ENCODE measurements around the gene HEY2. TPM values are rescaled to one million over a fixed set of nuclear protein-coding genes. Genes with fewer than 3 reads are reported as not detected.
"Not testable (repeated sequence)": the region's sequence is repeated elsewhere in the genome, so short reads cannot be mapped to it uniquely, and the experiment has no call there.

Gene HEY2
- total RNA-seq = 2.3 TPM

DNA sequence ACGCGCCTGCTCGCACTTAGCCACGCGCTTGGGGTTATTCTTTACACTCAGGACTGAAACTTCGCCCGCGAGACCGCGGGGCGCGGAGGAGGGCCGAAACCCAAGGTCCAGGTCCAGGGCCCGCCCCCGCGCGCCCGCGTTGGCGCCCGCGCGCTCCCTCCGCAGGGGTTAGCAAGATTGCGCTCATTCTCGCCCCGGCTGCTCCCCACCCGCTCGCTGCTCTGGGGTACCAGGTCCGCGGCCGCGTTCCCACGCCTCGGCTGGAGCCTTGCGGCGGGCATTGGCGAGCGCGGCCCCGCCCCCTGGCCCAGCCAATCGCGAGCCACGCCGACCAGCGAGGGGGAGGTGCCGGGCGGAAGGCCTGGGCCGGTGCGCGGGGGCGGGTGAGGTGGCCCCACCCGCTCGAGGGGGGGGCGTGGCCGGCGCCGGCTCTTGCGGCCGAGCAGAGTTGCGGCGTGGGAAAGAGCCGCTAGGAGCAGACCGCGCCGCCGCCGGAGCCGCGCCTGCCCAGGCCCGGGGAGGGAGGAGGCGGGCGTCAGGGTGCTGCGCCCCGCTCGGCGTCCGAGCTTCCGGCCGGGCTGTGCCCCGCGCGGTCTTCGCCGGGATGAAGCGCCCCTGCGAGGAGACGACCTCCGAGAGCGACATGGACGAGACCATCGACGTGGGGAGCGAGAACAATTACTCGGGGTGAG lies at the start of gene HEY2:
HEY2 (plus strand) TSS at position 460 of the 692 bp plus-strand sequence; CDS start at position 605, 145 bp downstream.
- DNase-seq = peak; percentile 77

DNA sequence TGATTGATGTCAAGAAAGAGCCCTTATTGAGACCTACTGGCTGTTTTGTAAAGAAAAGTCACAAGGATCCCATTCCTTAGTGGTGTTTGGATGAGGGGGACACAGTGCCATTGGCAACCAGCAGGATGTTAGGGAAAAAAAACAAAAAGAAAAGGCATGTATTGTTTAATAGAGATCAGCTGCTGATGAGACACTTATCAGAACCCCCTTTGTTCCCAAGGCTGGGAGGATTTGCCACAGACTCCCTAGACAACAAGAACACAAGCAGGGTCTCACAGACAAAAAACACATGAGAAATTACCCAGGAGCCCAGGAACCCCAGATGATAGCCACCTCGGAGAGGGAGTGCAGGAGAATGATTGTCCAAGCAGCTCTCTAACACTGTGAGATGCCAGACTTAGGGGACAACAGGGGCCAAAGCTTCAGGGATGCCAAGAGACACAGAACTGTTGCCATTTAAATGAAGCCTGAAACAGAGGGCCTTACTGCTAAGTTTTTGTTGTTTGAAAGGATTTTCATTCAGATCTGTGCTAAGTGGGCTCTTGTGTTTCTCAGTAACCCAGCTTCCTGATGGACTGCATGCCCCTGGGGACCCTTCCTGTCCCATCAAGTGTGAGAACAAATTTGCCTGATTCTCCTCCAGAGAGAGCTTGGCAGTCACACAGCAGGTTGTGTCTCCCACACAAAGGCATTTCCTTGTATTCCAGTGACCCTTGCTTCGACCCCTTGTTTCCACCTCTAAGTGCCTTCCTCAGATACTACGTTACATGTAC lies 48.7 kb upstream of the HEY2 start:
- DNase-seq = no peak

DNA sequence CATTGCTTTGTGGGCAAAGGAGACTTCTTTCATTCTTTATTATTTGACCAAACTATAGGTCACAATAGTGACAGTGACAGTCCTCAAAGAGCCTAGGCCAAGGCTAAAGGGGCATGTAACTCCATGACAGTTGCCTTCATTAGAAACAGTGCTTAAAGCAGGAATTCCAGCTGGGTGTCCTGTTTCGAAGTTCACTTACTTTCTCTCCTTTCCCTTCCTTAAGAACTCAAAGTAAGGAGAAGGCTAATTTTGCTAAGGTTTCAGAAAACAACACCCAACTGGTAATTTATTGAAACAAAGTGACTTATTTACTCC lies 48.1 kb upstream of the HEY2 start:
- no peak for DNase-seq

DNA sequence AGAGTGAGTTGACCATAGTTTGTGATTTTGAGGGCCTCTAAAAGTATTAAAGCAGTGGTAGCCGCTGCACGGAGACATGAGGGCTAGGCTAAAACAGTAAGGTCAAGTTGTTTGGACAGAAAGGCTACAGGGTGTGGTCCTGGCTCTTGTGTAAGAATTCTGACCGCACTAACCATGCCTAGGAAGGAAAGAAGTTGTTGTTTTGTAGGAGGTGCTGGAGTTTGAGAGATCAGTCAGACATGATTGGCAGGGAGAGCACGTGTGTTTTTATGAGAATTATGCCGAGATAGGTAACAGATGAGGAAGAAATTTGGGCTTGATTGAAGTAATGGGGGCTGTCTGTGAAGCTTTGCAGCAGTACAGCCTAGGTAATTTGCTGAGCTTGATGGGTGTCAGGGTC lies 45.5 kb upstream of the HEY2 start:
- DNase-seq = not testable (repeated sequence)

DNA sequence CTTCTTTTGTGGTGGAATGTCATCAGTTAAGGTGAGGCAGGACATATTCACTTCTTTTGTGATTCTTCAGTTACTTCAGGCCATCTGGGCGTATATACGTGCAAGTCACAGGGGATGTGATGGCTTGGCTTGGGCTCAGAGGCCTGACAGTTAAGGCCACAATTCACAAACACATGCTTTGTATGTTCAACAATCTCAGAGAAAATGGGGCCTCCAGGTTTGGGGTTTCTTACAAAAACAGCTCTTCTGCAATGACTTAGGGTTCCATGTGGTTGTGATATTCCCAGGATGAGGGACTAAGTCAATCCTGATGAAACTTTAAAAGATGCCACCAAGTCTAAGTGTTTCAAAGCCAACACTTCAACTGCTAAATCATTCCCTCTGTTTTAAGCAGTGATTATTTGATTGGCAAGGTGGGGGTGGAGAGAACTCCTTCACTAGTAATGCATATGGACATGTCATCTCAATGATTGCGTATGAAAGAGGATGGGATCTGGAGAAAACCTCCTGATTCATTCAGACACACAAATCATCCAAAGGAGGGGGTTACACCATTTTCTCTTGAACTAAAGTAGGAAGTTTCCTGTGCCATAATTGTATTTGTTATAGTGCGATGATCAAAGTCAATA lies 41.7 kb upstream of the HEY2 start:
- no peak for DNase-seq

DNA sequence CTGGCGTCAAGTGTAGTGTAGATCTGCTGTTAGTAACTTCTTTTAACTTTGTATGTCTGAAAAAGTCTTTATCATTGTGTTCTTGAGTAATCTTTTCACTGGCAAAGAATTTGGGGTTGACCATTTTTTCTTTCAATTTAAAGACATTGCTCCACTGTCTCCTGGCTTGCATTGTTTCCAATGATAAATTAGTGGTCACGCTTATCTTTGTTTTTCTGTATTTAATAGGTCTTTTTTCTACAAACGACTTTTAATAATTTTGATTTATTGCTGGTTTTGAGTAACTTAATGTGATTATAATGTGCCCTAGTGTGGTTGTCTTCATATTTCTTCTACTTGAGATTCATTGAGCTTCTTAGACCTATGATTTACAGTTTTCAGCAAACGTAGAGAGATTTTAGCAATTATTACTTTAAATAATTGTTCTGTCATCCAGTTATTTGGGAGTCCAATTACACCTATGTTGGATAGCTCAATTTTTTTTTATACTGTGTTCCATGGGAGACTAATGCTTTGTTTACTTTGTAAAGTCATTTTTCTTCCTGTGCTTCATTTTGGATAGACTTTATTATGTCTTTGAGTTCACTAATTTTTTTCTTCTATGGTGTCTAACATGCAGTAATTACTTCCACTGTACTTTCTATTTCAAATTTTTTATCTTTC lies 38.3 kb upstream of the HEY2 start:
- no peak for DNase-seq

DNA sequence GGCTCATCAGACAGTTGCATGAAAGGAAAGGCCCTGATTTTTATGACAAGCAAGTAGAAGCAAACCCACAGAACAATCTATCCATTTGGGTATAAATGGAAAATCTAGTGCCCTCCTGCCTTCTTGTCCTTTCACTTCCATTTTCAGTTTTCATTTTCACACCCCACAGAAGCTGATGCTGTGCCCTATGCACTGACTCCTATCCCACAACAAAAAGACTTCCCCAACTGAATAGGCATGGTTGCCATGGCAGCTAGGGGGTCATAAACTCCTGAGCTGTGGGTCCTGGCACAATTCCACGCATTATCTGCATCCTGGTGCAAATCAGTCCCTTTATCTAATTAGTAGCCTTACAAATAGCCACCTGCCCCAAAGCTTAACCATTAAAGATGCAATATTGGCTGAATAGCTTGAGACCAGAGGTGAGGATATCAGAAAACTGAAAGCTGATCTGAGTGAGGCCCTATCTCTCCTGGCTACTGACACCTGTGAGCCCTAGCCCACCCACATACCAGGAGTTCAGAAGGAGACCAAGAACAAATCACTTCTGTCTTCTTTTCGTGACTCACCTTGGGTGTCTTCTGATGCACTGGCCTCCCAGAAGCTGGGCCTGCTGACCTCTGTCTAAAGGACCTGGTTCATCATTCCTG lies 34.9 kb upstream of the HEY2 start:
- DNase-seq = no peak

DNA sequence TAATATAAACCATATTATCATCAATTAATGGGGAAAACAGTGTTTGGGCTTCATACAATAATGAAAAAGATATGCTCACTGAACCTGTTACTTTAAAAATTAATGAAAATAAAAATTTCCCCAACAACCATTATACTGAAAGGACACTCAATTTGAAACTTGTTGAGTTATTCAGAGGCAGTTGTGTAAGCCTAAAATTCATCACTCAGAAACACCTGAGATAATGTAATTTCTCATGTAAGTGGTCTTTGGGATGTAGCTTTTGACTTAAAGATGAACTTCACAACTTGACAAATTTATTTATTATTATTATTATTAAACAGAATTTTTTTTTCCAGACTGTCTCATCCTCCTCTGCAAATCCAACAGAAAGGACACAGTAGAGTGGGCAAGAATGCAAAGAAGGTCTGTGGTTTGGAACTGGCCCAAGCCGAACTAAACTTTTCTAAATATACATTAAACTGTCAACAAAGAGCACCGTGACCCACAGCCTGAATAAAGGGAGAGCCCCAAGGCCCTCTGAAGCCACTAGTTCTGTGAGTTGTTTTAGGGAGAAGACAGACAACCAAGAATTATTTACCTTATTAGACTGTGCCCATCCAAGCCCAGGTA lies 32.2 kb upstream of the HEY2 start:
- no peak for DNase-seq

DNA sequence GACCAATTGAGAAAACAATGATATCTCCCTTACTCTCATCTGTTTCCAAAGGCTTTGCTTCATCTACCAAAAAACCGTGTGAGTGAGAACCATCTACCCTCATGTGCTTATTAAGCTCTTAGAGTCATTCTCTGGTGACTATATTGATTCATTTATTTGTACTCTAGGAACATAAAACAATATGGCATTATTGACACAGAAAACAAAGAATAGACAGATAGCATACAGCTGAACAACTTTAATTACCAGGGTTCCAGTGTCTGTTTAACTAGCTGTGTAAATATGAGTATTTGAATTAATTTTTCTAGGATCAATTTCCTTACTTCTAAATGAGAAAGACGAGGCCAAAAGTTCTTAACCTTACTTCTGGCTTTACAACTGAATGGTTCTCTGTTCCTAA lies 31.3 kb upstream of the HEY2 start:
- no peak for DNase-seq

DNA sequence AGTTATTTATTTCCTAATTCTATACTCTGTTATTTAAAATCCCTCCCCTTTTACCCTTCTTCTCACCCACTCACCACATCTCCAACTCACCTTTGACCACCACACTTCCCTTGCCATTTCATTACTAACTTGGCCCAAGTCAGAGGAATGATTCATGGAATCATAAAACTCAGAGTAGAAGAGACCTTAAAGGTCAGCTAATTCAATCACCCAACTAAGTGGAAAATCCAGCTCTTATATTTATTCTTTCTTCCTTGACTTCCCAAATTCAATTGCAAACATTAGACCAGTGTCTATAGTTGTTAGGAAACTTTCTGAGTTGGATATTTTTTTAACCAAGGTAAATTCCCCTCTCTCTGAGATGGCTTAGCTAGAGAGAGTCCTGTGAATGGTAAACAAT lies 26.5 kb upstream of the HEY2 start:
- no peak for DNase-seq

DNA sequence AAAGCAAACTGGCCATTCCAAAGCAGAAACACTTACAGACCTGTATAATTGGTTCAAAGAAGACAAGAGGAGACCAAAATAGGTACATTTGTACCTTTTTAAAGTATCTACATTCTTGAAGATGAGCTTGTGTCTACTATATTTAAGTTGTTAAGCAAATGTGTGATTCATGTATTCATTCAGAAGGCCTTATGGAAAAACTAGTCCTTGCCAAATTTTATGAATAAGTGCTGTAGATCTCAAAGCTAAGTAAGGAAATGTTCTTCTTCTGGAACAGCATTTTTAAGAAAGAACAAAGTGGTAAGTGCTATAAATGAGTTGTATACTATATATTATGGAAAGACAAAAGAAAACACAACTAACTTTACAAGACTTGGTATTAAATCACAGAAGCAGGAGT lies 22.2 kb upstream of the HEY2 start:
- no peak for DNase-seq

DNA sequence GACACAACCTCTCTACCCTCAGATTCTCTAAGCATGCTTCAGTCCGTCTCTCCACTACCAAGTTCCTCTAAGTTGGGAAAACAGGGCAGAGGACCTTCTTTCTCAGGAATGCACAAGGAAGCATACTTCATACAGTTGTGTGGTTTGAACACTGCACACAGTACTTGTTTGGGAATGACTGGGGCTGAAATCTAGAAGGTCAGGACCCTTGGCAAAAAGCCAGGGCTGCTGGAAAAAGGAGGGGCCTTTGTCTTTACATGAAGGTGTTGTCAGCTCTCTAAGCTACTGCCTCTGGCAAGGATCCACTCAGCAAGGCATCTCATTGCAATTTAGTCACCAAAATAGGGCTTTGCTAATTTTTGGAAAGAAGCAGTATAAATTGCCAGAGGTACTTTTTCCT lies 20.7 kb upstream of the HEY2 start:
- no peak for DNase-seq

DNA sequence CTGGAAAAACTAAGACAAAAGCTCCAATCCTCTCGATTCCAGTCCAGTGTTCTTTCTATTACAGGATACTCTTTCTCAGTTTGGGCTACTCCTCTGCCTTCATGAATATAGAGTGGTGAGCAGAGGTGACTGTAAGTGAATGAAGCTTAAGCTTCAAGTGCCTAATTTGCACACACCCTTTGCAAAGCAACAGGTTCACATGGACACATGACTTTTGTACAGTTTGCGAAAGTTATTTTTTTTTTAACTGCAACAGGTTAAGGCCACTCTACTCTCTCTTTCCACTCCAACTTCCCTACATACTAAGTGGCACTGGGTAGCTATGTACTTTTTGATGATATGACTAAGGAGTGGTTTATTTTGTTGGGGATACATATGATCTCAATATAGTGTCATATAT lies 19.4 kb upstream of the HEY2 start:
- no peak for DNase-seq

DNA sequence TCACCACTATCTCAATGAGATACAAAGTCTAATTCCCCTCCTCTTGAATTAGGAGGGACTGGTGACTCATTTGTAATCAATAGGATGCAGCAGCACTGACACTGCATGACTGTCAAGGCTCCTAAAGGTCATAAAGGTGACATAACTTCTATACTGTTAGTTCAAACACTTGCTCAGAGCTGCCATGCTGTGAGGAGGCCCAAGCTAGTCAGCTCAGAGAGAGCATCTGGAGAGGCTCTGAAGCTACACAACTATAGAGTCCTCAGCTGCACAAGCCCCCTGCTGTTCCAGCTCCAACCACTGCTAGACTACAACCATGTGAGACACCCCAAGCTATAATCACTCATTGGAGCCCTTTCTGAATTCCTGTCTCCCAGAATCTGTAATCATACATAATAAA lies 17.0 kb upstream of the HEY2 start:
- DNase-seq = no peak

DNA sequence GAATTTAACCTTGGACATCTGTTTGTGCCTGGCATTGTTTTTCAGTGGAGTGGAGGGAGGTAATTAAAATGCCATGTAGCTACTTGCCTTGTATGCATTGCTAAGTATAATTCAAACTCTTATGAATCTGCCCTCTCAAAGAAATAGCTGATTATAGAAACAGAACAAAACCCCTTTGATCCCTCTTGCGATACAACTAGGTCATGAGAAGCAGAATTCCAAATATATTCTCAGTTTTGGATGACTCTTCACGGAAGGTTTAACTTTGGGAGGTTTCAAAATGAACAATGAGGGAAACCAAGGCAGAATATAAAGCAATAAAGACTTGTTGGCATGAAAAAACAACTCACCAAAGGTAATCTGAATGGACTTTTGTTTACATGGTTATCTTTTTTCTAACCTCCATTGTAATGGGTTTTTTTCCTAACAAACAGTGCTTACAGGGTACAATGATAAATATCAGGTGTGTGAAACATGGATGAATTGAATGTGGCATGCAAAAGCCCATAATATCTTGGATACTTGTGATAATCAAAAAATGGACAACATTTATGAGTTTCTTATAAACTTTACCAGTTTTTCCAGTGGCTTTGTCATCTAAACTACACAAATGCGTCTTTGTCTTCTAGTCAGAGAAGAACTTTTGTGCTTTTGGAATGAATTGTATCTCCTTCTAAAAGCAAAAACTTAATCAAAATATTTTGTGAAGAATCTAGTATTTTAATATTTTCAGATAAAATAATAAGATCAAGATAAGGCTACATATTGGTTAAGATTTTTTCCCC lies 15.7 kb upstream of the HEY2 start:
- no peak for DNase-seq

DNA sequence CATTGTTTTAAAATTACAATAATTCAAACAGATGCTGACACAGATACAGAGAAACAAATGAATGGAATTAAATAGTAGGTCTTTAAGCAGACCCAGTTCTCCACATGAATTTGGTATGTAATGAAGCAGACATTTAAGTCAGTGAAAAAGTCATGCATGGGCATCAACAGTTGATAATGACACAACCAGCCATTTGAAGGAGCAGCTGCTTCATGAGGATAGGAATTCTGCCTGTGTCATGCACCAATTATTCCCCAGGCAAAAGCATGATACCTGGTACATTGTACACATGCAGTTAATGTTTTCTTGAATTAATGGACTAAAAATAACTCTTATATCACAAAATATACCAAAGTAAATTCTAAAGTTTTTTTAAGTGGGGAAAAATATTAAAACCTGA lies 11.2 kb upstream of the HEY2 start:
- no peak for DNase-seq

DNA sequence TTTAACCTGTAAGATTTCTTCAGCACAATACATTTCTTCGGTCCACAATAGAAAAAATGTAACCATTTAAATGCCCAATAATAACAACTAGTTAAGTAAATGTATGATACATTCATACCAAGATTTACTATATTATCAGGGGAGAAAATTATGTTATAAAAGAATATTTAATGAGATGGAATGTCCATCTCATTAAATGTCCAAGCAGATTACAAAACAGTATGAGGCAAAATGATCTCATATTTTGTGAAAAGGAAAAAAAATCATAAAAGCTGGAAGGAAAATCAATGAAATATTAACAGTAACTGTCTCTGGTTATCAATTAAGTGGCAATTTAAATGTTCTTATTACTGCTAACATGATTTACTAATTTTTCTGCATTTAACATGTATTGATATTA lies 10.1 kb upstream of the HEY2 start:
- DNase-seq = no peak

DNA sequence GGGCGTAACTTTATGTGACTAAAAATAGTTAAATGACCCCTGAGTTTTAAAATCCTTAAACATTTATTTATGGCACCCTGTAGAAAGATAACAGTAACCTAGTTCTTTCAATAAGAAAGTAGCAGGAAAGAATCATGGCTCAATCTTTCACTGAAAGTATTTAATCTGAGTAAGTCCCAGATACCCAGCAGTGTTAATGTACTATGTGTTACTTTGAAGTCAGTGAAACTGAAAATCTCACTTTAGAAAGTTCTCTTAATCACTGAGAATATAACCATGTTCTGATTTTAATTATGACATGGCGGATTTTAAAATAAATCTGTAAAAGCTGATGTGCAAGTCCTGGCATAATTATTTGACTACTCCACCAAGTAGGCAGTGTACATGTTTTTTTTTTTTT lies 8.1 kb upstream of the HEY2 start:
- DNase-seq = no peak

DNA sequence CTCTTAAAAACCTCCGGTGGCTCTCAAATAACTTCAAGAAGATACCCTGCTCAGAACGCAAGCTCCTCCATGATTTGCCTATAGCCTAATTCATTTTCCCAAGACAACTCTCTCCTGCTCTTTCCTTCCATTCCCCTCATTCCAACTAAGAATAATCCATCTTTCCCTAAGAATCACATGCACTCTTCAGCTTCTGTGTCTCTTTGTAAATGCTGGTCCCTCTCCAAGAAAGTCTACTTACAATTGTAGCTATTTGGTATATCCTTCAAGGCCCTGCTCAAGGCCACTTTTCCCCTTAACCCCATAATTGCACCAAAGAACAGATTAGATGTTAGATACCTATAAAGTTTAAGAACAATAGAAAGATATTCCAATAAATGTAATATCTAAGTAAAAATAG lies 7.4 kb upstream of the HEY2 start:
- DNase-seq = no peak

DNA sequence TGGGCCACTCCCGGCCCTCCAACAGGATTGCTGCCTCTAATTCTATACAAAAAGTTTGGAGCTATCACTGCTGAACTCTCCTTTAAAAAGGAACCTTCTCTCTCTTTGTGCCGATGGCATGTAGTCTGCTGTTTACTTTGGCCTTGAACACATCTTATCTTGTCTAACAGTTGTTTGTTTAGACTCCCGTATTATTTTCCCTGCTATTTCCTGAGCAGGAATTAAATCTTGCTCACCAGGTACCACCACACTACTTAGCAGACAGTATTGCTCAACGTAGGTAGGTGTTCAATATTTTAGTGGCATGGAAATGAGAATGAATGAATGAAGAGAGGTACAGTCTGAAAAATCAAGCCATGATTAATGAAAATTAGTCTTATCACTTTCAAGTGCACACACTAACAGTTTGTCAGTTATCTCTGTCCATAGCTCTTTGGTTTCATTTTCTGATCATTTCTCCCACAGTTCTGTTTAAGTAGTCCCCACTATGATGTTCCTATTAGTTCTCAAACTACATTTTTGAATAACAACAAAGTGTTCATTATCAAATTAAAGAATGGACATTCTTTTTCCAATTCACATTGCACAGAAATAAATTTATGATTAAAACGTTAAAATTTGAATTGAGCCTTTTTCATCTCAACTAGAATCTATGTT lies 6.8 kb upstream of the HEY2 start:
- no peak for DNase-seq

DNA sequence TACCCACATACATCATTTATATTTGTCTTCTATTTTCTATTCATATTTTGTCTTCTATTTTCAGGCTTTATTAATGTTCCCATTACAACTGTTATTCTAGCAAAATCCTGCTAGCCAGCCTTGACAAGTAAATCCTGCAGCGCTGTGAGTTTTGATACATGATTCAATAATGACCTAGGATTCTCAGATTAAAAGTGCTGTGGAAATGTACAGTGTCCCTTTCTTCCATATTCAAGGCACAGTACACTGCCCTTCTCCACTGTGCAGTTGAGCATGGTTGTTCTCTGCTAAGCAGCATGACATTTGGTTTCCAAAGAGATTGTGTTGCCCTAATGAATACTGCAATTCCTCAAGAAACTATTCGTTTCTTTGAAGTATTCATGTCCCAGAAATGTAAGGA lies 5.8 kb upstream of the HEY2 start:
- no peak for DNase-seq

Measured in skin of body (tissue), 2 donors.